Subcutaneous abdominal adipose tissue (tissue), 5 donors: ENCODE results near the gene CD177.
"Not testable (repeated sequence)": the region's sequence is repeated elsewhere in the genome, so short reads cannot be mapped to it uniquely, and the experiment has no call there.

Source experiments
- H3K27ac ChIP-seq: one replicate; pipeline ENCODE4 v1.7.0; 2013; ENCODE audit warnings: low read depth, mild to moderate bottlenecking, inconsistent platforms, low read length, moderate library complexity
- H3K27me3 ChIP-seq, 5 donors: one replicate each; pipeline ENCODE4 v1.7.0; 2013; ENCODE audit warnings: low read length in 5 of 5, inconsistent platforms in 1 of 5; ENCODE audit not compliant: control insufficient read depth in 5 of 5, insufficient read depth in 4 of 5
- H3K36me3 ChIP-seq, 5 donors: one replicate each; pipeline ENCODE4 v1.7.0; 2013; ENCODE audit warnings: low read length in 5 of 5; ENCODE audit not compliant: control insufficient read depth in 5 of 5, insufficient read depth in 5 of 5
- H3K4me1 ChIP-seq, 5 donors: one replicate each; pipeline ENCODE4 v1.7.0; 2013; ENCODE audit warnings: low read length in 5 of 5, mild to moderate bottlenecking in 3 of 5, moderate library complexity in 1 of 5; ENCODE audit not compliant: control insufficient read depth in 5 of 5, insufficient read depth in 5 of 5
- H3K4me3 ChIP-seq, 5 donors: one replicate each; pipeline ENCODE4 v1.7.0; 2013; ENCODE audit warnings: low read length in 5 of 5, low read depth in 1 of 5
- H3K9ac ChIP-seq, 5 donors: one replicate each; pipeline ENCODE4 v1.7.0; 2013; ENCODE audit warnings: low read length in 5 of 5, mild to moderate bottlenecking in 4 of 5, moderate library complexity in 3 of 5
- H3K9me3 ChIP-seq, 5 donors: one replicate each; pipeline ENCODE4 v1.7.0; 2013; ENCODE audit warnings: low read length in 5 of 5; ENCODE audit not compliant: control insufficient read depth in 5 of 5
- donor health status: healthy.
- donor health status: healthy.
- donor health status: healthy.
- donor health status: healthy.
- donor health status: healthy.

CD177 gene

DNA sequence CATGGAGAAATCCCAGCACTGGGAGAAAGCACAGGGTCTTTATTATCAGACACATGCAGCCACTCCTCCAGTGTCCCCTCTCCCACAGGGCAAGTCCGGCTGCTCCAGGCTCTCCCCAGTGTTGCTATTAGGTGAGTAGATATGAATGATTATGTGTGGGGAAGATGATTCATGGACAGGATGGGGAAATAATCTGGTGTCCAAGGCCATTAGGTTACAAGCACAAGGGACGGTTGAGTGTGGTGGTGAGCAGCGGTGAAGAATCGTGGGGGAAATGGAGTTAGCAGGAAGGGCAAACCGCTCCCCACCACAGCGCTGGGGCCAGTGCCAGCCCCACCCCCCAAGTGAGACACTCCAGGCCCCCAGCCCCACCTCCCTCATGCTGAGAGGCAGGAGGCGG lies 19.0 kb downstream of the CD177 start:
- Histone ChIP-seq H3K9me3 (no peaks in the 10 kb centered on the region), H3K4me1 (no peaks in the 10 kb centered on the region), H3K27me3 (peaks cover 0 to 4% (median 0%) of the 10 kb centered on the region in 5 donors), H3K36me3 (no peaks in the 10 kb centered on the region), H3K9ac (no peak overlapping the region), H3K27ac (no peak overlapping the region), H3K4me3 (no peak overlapping the region)

DNA sequence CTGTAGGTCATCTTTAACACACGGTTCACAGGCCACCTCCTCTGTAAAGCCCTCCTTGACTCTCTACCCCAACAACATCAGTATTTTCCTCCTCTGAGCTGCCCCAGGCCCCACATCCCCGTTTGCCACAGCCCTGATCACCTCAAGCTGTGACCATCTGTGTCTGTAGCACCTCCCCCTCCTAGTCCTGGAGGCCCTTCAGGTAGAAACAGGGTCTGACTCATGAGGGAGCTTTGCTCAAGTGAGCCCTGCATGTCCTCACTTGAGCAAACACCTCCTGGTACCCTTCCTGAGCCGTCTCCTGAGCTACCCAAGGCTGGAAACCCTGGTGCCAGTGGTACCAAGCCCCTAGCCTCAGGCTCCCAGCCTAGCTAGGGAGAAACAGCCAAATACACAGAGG lies 24.1 kb downstream of the CD177 start:
- not testable (repeated sequence) for H3K36me3 ChIP-seq

DNA sequence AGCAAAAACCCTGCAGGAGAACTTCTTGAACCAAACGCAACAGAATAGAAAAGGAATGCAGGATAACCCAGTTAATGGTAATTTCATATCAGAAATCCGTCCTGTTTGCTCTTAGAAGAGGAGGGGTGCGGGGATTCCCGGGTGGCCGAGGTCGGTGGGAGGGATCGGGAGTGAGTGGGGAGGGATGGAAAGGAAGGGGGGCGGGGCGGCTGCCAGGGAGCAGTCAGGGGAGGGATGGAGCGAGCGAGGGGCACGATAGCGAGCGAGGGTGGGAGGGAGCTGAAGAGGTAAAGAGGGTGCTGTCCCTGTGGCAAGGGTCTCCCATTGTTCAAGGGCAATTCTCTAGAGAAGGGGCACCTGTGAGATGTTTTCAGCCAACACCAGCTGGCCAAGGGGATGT lies 26.5 kb downstream of the CD177 start:
- Histone ChIP-seq H3K4me3 (no peak overlapping the region), H3K27me3 (peaks cover 0 to 5% (median 3%) of the 10 kb centered on the region in 5 donors), H3K27ac (no peak overlapping the region), H3K9me3 (no peaks in the 10 kb centered on the region), H3K9ac (no peak overlapping the region), H3K36me3 (no peaks in the 10 kb centered on the region), H3K4me1 (no peaks in the 10 kb centered on the region)

More for the DNA sequence above, 24.1 kb downstream of the CD177 start:
- H3K27me3 ChIP-seq, H3K9ac ChIP-seq, H3K27ac ChIP-seq, H3K9me3 ChIP-seq, H3K4me1 ChIP-seq, H3K4me3 ChIP-seq: not testable (repeated sequence)

DNA sequence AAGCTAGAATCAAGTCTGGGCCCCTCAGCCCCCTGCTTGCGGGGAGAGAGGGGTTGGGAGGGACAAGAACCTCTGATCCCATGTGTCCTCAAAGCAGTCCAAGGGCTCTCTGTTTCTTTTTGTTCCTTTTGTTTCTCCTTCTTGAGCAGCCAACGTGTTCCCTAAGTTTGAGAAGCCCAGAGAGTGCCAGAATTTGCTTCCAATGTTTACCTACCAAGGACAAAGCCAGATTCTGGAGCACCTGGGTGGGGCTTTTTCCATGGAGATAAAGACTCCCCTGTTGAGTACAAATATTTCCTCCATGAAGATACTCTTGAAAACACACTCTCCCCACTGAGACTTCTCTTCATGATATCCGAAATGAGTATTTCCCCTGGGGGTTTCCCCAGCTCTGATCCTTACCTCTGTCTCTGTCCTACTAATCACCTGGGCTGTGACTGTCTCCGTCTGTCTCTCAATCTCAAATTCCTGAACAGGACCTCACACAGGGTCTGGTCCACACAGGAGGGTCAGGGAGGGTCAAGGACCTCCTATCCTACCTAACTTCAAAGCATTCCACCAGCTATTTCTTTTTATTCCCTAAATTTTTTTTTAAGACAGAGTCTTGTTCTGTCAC lies 27.4 kb downstream of the CD177 start:
- Histone ChIP-seq H3K9me3 (no peaks in the 10 kb centered on the region), H3K4me1 (no peaks in the 10 kb centered on the region), H3K27ac (no peak overlapping the region), H3K36me3 (no peaks in the 10 kb centered on the region), H3K27me3 (peaks cover 0 to 5% (median 3%) of the 10 kb centered on the region in 5 donors), H3K9ac (no peak overlapping the region), H3K4me3 (no peak overlapping the region)

DNA sequence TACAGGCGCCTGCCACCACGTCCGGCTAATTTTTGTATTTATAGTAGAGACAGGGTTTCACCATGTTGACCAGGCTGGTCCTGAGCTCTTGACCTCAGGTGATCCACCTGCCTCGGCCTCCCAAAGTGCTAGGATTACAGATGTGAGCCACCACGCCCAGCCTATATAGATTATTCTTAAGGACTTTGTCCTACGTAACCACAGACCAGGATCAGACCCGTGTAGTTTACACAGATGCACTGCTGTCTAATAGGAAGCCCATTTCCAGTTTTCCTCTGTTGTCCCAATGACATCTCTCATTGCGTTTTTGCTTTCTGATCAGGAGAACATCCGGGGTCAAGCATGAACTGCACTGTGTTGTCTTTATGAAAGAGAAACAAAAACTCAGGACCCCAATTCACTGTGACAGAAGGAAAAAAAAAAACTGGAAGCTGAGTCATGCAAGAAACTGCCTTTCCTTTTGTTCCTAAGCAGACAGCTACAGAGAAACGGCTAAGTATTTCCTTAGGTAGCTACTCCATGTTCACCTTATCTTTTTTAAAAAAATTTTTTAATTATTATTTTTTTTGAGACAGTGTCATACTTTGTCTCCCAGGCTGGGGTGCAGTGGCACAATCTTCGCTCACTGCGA lies 29.2 kb downstream of the CD177 start:
- H3K27me3 ChIP-seq, H3K27ac ChIP-seq, H3K4me3 ChIP-seq: not testable (repeated sequence)

DNA sequence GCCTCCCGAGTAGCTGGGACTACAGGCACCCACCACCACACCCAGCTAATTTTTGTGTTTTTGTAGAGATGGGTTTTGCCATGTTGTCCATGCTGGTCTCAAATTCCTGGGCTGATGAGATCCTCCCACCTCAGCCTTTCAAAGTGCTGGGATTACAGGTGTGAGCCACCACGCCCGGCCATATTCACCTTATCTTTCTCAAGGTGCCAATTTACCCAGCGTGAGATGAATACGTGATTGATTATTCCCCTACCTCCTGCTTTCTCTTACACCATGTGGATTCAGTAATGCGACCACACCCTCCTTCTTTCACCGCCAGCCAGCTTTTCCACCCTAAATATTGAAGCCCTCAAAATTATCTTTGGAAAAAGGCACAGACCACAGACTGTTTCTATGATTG lies 29.8 kb downstream of the CD177 start:
- not testable (repeated sequence) for H3K9ac ChIP-seq, H3K27ac ChIP-seq, H3K36me3 ChIP-seq, H3K9me3 ChIP-seq, H3K4me1 ChIP-seq, H3K27me3 ChIP-seq, H3K4me3 ChIP-seq

More for the DNA sequence above, 29.2 kb downstream of the CD177 start:
- H3K4me1 ChIP-seq, H3K9me3 ChIP-seq, H3K9ac ChIP-seq, H3K36me3 ChIP-seq: not testable (repeated sequence)

DNA sequence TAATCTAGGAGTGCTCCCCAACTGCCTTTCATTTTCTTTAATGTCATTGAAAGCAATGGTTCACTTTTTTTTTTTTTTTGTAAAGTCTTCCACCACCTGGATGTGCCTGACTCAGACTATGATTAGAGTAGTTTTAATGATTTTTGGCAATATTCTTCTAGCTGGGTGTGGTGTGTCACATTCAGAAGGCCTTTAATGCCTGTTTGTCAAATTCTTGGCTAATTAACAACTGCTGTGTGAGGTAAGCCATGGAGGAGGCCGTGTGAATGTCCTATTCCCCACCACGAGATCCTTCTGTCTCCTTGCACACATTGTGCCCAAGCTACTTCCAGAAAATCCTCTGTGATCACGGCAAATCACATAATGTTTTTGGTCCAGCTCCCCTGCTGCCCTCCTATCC lies 30.3 kb downstream of the CD177 start:
- not testable (repeated sequence) for H3K9me3 ChIP-seq, H3K27ac ChIP-seq, H3K27me3 ChIP-seq, H3K4me3 ChIP-seq, H3K36me3 ChIP-seq, H3K4me1 ChIP-seq, H3K9ac ChIP-seq

DNA sequence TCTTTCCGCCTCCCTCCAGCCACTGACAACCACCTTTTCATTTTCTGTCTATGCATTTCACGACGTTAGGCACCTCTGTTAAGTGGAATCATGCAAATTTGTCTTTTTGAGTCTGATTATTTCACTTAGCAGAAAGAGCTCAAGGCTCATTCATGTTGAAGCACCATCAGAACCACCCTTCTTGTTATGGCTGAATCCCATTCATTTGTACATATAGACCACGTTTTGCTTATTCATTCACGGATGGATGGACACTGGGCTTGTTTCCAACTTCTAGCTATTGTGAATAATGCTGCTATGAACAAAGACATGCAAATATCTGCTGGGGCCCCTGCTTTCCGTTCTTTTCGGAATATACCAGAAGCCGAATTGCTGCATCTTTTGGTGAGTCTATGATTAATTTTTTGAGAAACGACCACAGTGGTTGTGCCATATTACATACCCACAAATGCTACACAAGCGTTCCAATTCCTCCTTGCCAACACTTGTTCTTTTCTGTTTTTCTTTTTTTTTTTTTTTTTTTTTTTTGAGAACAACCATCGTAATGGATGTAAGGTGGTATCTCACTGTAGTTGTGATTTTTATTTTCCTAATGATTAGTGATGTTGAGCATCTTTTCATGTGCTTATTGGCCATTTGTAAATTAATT lies 37.5 kb downstream of the CD177 start:
- H3K9ac ChIP-seq, H3K9me3 ChIP-seq, H3K4me3 ChIP-seq, H3K27me3 ChIP-seq, H3K36me3 ChIP-seq, H3K27ac ChIP-seq, H3K4me1 ChIP-seq: not testable (repeated sequence)

DNA sequence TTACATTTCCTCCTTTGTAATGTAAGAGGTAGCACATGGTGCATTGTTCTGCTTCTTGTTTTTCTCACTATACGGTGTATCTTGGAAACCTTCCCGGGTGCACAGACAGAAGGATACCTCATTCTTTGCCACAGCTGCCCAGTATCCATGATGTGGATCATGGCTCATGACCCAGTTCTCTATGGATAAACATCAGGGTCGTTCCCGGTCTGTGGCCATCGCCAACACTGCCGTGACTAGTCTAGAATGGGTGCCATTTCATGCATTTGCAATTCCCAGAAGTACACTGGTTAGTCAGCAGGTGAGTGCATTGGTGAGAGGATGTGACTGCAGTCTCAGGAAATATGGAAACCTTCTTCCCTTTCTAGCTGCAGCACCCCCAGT lies 38.1 kb downstream of the CD177 start:
- H3K27me3 ChIP-seq, H3K9ac ChIP-seq: not testable (repeated sequence)

DNA sequence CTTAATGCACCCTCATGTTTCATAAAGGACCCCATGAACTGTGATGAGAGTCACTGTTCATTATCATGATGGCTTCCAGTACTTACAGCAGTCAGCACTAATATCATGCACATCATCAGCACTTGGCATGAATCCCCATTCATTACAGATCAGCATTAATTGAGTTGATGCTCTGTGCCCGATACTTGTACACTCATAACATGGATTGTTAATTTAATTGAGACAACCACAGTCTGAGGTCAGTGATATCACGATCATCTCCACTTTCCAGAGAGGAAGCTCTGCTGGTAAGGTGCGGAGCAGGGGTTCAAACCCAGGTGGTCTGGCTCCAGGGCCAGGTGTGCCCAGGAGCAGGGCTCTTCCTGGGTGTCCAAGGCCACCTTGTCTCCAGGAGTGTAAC lies 40.0 kb downstream of the CD177 start:
- H3K27ac ChIP-seq, H3K9ac ChIP-seq, H3K27me3 ChIP-seq, H3K4me1 ChIP-seq, H3K36me3 ChIP-seq, H3K9me3 ChIP-seq, H3K4me3 ChIP-seq: not testable (repeated sequence)

More for the DNA sequence above, 38.1 kb downstream of the CD177 start:
- H3K9me3 ChIP-seq, H3K36me3 ChIP-seq, H3K4me3 ChIP-seq, H3K27ac ChIP-seq, H3K4me1 ChIP-seq: not testable (repeated sequence)
